Measurements from ENCODE around the gene SEPTIN5. TPM values are rescaled to one million over a fixed set of nuclear protein-coding genes. Genes with fewer than 3 reads are reported as not detected.
"Not testable (repeated sequence)": the region's sequence is repeated elsewhere in the genome, so short reads cannot be mapped to it uniquely, and the experiment has no call there.

SEPTIN5 gene
- total and polyA plus RNA-seq, 2 donors from 2014 or later, result 10.4 to 13.0 TPM

GRCh38 chr22:19693981-19694670 lies 20.2 kb upstream of the SEPTIN5 start:
- Histone ChIP-seq H3K4me1 (ENCODE audit: control insufficient read depth in 2 of 3, insufficient read depth in 2 of 3, low read depth in 1 of 3, low read length in 3 of 3) (peaks cover 0 to 3% (median 0%) of the 10 kb centered on the region in 3 donors), H3K36me3 (ENCODE audit: control insufficient read depth in 2 of 3, insufficient read depth in 3 of 3, low read length in 3 of 3) (no peaks in the 10 kb centered on the region), H3K27ac (ENCODE audit: low read depth in 2 of 2, low read length in 2 of 2) (no peak overlapping the region), H3K9ac (ENCODE audit: low read length in 3 of 3) (no peak overlapping the region), H3K4me3 (ENCODE audit: low read length in 3 of 3) (no peak overlapping the region), H3K27me3 (ENCODE audit: control insufficient read depth, insufficient read depth, low read length) (no peaks in the 10 kb centered on the region), H3K9me3 (ENCODE audit: control insufficient read depth in 2 of 3, insufficient read depth in 1 of 3, low read length in 3 of 3) (no peaks in the 10 kb centered on the region)
- TF ChIP-seq CTCF (IDR thresholded peaks at IDR 0.05; ENCODE audit: borderline replicate concordance, extremely low read depth, insufficient read depth), result no peak
- intact Hi-C loops (cut with DNase I), result loop anchor here (5.0 kb wide), 1 partner anchor 152 kb away; no protein-coding TSS in a partner anchor
- DNase-seq (no peak), FAIRE-seq (no peak)

- Histone ChIP-seq H3K4me3 (ENCODE audit: low read length in 3 of 3) (no peak overlapping the region), H3K27me3 (ENCODE audit: control insufficient read depth, insufficient read depth, low read length) (no peaks in the 10 kb centered on the region), H3K9me3 (ENCODE audit: control insufficient read depth in 2 of 3, insufficient read depth in 1 of 3, low read length in 3 of 3) (no peaks in the 10 kb centered on the region), H3K9ac (ENCODE audit: low read length in 3 of 3) (no peak overlapping the region), H3K4me1 (ENCODE audit: control insufficient read depth in 2 of 3, insufficient read depth in 2 of 3, low read depth in 1 of 3, low read length in 3 of 3) (peaks cover 0 to 3% (median 0%) of the 10 kb centered on the region in 3 donors), H3K27ac (ENCODE audit: low read depth in 2 of 2, low read length in 2 of 2) (no peak overlapping the region), H3K36me3 (ENCODE audit: control insufficient read depth in 2 of 3, insufficient read depth in 3 of 3, low read length in 3 of 3) (no peaks in the 10 kb centered on the region)
- no peak for DNase-seq
- FAIRE-seq, result no peak
- no peak for TF ChIP-seq CTCF (IDR thresholded peaks at IDR 0.05; ENCODE audit: borderline replicate concordance, extremely low read depth, insufficient read depth)
- intact Hi-C loops (cut with DNase I), result loop anchor here (5.0 kb wide), 1 partner anchor 152 kb away; no protein-coding TSS in a partner anchor
Measured at GRCh38 chr22:19694696-19695095, 19.6 kb upstream of the SEPTIN5 start.

- H3K9ac ChIP-seq (ENCODE audit: low read length in 3 of 3), result no peak overlapping the region
- FAIRE-seq, result no peak
- H3K36me3 ChIP-seq (ENCODE audit: control insufficient read depth in 2 of 3, insufficient read depth in 3 of 3, low read length in 3 of 3), result no peaks in the 10 kb centered on the region
- no peak for DNase-seq
- H3K9me3 ChIP-seq (ENCODE audit: control insufficient read depth in 2 of 3, insufficient read depth in 1 of 3, low read length in 3 of 3), result no peaks in the 10 kb centered on the region
- intact Hi-C loops (cut with DNase I), result no loop called here
- H3K4me1 ChIP-seq (ENCODE audit: control insufficient read depth in 2 of 3, insufficient read depth in 2 of 3, low read depth in 1 of 3, low read length in 3 of 3), result peaks cover 0 to 2% (median 0%) of the 10 kb centered on the region in 3 donors
- H3K27ac ChIP-seq (ENCODE audit: low read depth in 2 of 2, low read length in 2 of 2), result no peak overlapping the region
- TF ChIP-seq CTCF (IDR thresholded peaks at IDR 0.05; ENCODE audit: borderline replicate concordance, extremely low read depth, insufficient read depth), result no peak
- H3K27me3 ChIP-seq (ENCODE audit: control insufficient read depth, insufficient read depth, low read length), result no peaks in the 10 kb centered on the region
- H3K4me3 ChIP-seq (ENCODE audit: low read length in 3 of 3), result no peak overlapping the region
Measured at GRCh38 chr22:19696504-19697276, 17.6 kb upstream of the SEPTIN5 start.

- FAIRE-seq; H3K4me3 ChIP-seq (ENCODE audit: low read length in 3 of 3); H3K4me1 ChIP-seq (ENCODE audit: control insufficient read depth in 2 of 3, insufficient read depth in 2 of 3, low read depth in 1 of 3, low read length in 3 of 3); H3K9me3 ChIP-seq (ENCODE audit: control insufficient read depth in 2 of 3, insufficient read depth in 1 of 3, low read length in 3 of 3); H3K27me3 ChIP-seq (ENCODE audit: control insufficient read depth, insufficient read depth, low read length); H3K9ac ChIP-seq (ENCODE audit: low read length in 3 of 3); H3K27ac ChIP-seq (ENCODE audit: low read depth in 2 of 2, low read length in 2 of 2); intact Hi-C loops (cut with DNase I); DNase-seq; H3K36me3 ChIP-seq (ENCODE audit: control insufficient read depth in 2 of 3, insufficient read depth in 3 of 3, low read length in 3 of 3): not testable (repeated sequence)
Measured at GRCh38 chr22:19697871-19698270, 16.4 kb upstream of the SEPTIN5 start.
